LNCAP (cell line): ENCODE data around the gene IL4I1.

Source experiments
- TF ChIP-seq, protein P1 (sequence below): fragments of 450-650 bp; IDR thresholded peaks from 2 replicates; pipeline ENCODE4 v1.5.1; 2017; ENCODE audit warnings: mild to moderate bottlenecking

IL4I1 gene

GRCh38 chr19:49920624-49921363, 24.1 kb upstream of the IL4I1 start:
- TF ChIP-seq, protein P1, sequence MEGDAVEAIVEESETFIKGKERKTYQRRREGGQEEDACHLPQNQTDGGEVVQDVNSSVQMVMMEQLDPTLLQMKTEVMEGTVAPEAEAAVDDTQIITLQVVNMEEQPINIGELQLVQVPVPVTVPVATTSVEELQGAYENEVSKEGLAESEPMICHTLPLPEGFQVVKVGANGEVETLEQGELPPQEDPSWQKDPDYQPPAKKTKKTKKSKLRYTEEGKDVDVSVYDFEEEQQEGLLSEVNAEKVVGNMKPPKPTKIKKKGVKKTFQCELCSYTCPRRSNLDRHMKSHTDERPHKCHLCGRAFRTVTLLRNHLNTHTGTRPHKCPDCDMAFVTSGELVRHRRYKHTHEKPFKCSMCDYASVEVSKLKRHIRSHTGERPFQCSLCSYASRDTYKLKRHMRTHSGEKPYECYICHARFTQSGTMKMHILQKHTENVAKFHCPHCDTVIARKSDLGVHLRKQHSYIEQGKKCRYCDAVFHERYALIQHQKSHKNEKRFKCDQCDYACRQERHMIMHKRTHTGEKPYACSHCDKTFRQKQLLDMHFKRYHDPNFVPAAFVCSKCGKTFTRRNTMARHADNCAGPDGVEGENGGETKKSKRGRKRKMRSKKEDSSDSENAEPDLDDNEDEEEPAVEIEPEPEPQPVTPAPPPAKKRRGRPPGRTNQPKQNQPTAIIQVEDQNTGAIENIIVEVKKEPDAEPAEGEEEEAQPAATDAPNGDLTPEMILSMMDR: no peak

DNA sequence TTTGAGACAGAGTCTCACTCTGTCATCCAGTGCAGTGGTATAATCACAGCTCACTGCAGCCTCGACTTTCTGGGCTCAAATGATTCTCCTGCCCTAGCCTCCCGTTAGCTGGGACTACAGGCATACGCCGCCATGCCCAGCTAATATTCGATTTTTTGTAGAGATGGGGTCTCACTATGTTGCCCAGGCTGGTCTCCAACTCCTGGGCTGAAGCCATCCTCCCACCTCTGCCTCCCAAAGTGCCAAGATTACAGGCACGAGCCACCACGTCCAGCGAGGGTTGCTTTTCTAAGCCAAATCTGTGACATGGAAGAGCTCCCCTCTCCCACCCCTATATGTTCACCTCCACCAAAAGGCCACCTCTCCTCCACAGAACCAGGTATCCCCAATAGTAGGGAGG, 21.4 kb upstream of the IL4I1 start:
- TF ChIP-seq, protein P1: no peak

- TF ChIP-seq, protein P1: peak; percentile 13; the same call in 1 of the 2 replicates
Observed at GRCh38 chr19:49916839-49917733, 20.4 kb upstream of the IL4I1 start.

GRCh38 chr19:49915271-49915670, 18.6 kb upstream of the IL4I1 start:
- TF ChIP-seq, protein P1: no peak

- TF ChIP-seq, protein P1: no peak
Observed at GRCh38 chr19:49913720-49914119, 17.0 kb upstream of the IL4I1 start.

DNA sequence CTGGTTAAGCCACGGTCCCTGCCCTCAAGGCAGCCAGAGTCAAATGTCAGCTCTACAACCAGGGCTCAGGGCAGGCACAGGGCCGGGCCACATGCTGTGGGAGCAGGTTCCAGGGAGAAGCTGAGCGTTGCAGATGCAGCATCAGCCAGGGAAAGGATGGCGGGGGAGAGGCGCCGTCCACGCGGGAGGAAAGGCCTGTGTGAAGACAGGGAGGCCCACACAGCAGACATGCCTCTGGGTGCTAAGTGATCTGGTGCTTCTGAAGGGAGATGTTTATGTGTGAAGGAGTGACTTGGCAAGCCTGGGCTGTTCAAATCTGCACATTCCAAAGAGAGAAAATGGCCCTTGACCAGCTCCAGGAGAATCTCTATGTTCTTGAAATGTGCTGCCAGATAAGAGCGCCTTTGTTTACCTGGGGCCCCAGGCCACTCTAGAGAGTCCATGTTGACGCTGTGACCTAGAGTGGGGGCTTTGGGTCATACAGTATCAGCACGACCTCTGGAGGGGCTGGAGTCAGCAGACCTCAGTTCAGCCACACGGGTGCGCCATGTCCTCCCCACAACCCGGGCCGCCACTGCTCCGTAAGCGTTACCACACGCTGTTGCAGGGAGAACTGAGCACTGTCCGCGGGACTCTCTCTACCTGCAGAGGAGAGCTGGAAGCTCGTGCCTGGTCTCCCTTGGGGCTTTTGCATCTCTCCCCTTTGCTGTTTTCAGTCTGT, 16.4 kb upstream of the IL4I1 start:
- TF ChIP-seq, protein P1: no peak

GRCh38 chr19:49911381-49912145, 14.9 kb upstream of the IL4I1 start:
- TF ChIP-seq, protein P1: no peak
